Measurements from ENCODE around the gene GSTM3. TPM values are rescaled to one million over a fixed set of nuclear protein-coding genes. Genes with fewer than 3 reads are reported as not detected.
A peak's percentile ranks its signal among the peaks of the same experiment; 100 is the strongest.

The GSTM3 gene
- total and polyA plus RNA-seq, 2 donors from 2014 or later = 54.7 to 405 TPM

DNA sequence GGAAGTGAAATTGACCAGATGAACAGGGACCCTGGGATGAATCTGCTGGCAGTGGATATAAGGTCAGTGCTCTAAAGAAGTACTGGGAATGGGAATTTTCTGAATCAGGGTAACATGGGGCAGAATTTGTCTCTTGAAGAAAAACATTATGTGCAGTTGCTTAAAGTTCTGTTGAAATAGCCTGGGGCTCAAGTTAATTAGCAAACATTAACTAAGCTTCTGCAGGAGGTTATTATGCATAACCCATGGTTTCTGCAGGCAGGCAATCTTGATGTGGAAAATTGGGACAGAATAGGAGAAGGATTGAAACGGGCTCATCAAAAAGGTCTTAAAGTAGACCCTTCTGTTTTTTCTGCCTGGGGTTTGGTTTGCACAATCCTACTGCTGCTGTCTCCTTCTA, 14.8 kb downstream of the GSTM3 start:
- TF ChIP-seq, protein P1, sequence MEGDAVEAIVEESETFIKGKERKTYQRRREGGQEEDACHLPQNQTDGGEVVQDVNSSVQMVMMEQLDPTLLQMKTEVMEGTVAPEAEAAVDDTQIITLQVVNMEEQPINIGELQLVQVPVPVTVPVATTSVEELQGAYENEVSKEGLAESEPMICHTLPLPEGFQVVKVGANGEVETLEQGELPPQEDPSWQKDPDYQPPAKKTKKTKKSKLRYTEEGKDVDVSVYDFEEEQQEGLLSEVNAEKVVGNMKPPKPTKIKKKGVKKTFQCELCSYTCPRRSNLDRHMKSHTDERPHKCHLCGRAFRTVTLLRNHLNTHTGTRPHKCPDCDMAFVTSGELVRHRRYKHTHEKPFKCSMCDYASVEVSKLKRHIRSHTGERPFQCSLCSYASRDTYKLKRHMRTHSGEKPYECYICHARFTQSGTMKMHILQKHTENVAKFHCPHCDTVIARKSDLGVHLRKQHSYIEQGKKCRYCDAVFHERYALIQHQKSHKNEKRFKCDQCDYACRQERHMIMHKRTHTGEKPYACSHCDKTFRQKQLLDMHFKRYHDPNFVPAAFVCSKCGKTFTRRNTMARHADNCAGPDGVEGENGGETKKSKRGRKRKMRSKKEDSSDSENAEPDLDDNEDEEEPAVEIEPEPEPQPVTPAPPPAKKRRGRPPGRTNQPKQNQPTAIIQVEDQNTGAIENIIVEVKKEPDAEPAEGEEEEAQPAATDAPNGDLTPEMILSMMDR (IDR thresholded peaks at IDR 0.05; ENCODE audit: borderline replicate concordance, extremely low read depth, insufficient read depth) = no peak
- intact Hi-C loops (cut with DNase I) = no loop called here
- no peak overlapping the region for H3K9ac ChIP-seq (ENCODE audit: low read length in 3 of 3)
- H3K36me3 ChIP-seq (ENCODE audit: control insufficient read depth in 2 of 3, insufficient read depth in 3 of 3, low read length in 3 of 3) = no peaks in the 10 kb centered on the region
- no peak for FAIRE-seq
- no peaks in the 10 kb centered on the region for H3K9me3 ChIP-seq (ENCODE audit: control insufficient read depth in 2 of 3, insufficient read depth in 1 of 3, low read length in 3 of 3)
- H3K4me3 ChIP-seq (ENCODE audit: low read length in 3 of 3) = no peak overlapping the region
- H3K4me1 ChIP-seq (ENCODE audit: control insufficient read depth in 2 of 3, insufficient read depth in 2 of 3, low read depth in 1 of 3, low read length in 3 of 3) = peaks cover 0 to 2% (median 0%) of the 10 kb centered on the region in 3 donors
- no peaks in the 10 kb centered on the region for H3K27me3 ChIP-seq (ENCODE audit: control insufficient read depth, insufficient read depth, low read length)
- H3K27ac ChIP-seq (ENCODE audit: low read depth in 2 of 2, low read length in 2 of 2) = peak overlapping the region in 1 of 2 donors; percentile 70
- DNase-seq = peak in 2 of 5 donors; percentile 34 to 51

DNA sequence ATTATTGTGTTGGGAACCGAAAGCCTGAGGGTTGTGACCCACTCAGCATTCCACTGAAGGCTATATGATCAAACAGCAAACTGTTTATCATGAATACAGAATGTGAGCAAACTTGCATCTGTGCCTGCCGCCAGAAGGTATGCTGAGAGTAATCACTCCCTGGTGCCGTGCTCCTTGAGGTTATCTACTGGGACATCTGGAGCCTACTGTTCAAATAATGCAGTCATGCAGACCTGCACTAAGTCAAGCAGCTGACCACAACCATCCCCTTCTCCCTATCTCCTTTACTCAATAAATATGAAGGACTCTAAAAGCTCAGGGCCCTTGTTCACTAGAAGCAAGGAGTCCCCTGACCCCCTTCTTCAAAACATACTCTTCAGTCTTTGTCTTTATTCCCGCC, 15.3 kb downstream of the GSTM3 start:
- peak overlapping the region; percentile 35 to 48 for H3K27ac ChIP-seq (ENCODE audit: low read depth in 2 of 2, low read length in 2 of 2)
- no peaks in the 10 kb centered on the region for H3K9me3 ChIP-seq (ENCODE audit: control insufficient read depth in 2 of 3, insufficient read depth in 1 of 3, low read length in 3 of 3)
- H3K4me3 ChIP-seq (ENCODE audit: low read length in 3 of 3) = no peak overlapping the region
- intact Hi-C loops (cut with DNase I) = no loop called here
- TF ChIP-seq, protein P1 (IDR thresholded peaks at IDR 0.05; ENCODE audit: borderline replicate concordance, extremely low read depth, insufficient read depth) = no peak
- H3K9ac ChIP-seq (ENCODE audit: low read length in 3 of 3) = no peak overlapping the region
- peaks cover 0 to under 1% (median 0%) of the 10 kb centered on the region in 3 donors for H3K4me1 ChIP-seq (ENCODE audit: control insufficient read depth in 2 of 3, insufficient read depth in 2 of 3, low read depth in 1 of 3, low read length in 3 of 3)
- H3K27me3 ChIP-seq (ENCODE audit: control insufficient read depth, insufficient read depth, low read length) = no peaks in the 10 kb centered on the region
- H3K36me3 ChIP-seq (ENCODE audit: control insufficient read depth in 2 of 3, insufficient read depth in 3 of 3, low read length in 3 of 3) = no peaks in the 10 kb centered on the region
- FAIRE-seq = no peak
- no peak for DNase-seq

DNA sequence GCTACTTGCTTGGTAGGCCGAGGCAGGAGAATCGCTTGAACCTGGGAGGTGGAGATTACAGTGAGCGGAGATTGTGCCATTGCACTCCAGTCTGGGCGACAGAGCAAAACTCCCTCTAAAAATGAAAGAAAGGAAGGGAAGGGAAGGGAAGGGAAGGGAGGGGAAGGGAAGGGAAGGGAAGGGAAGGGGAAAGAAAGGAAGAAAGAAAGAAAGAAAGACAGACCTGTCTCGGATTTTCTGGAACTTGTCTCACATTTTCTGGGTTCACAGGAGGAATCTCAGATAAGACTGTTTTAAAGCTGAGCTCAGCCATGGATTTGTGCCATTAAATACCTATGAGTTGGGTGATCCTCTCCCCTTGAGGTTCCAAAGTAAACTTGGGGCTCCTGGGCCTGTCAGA, 15.9 kb downstream of the GSTM3 start:
- TF ChIP-seq, protein P1 (IDR thresholded peaks at IDR 0.05; ENCODE audit: borderline replicate concordance, extremely low read depth, insufficient read depth) = no peak
- Histone ChIP-seq H3K36me3 (ENCODE audit: control insufficient read depth in 2 of 3, insufficient read depth in 3 of 3, low read length in 3 of 3) (no peaks in the 10 kb centered on the region), H3K4me1 (ENCODE audit: control insufficient read depth in 2 of 3, insufficient read depth in 2 of 3, low read depth in 1 of 3, low read length in 3 of 3) (no peaks in the 10 kb centered on the region), H3K4me3 (ENCODE audit: low read length in 3 of 3) (no peak overlapping the region), H3K9ac (ENCODE audit: low read length in 3 of 3) (no peak overlapping the region), H3K27me3 (ENCODE audit: control insufficient read depth, insufficient read depth, low read length) (no peaks in the 10 kb centered on the region), H3K9me3 (ENCODE audit: control insufficient read depth in 2 of 3, insufficient read depth in 1 of 3, low read length in 3 of 3) (no peaks in the 10 kb centered on the region), H3K27ac (ENCODE audit: low read depth in 2 of 2, low read length in 2 of 2) (no peak overlapping the region)
- intact Hi-C loops (cut with DNase I) = no loop called here
- no peak for DNase-seq
- FAIRE-seq = no peak

Measured in kidney (tissue), 14 donors.